GM21737 (cell line): Measurements from ENCODE around the gene MROH2B.

ENCODE experiments used
- ATAC-seq: cut with Tn5 transposase; IDR thresholded peaks from one replicate; pipeline ENCODE4 v1.9.1; 2021; ENCODE audit warnings: mild to moderate bottlenecking, moderate library complexity; ENCODE audit not compliant: unreplicated experiment

MROH2B gene

GRCh38 chr5:40973364-40974004 is 97.7 kb downstream of the MROH2B start:
- ATAC-seq, result no peak

GRCh38 chr5:40972434-40972833 is 98.7 kb downstream of the MROH2B start:
- no peak for ATAC-seq

- ATAC-seq, result no peak
Observed at GRCh38 chr5:40962207-40962955, 108.8 kb downstream of the MROH2B start.

- ATAC-seq, result no peak
Observed at GRCh38 chr5:40960037-40960436, 111.1 kb downstream of the MROH2B start.

- ATAC-seq, result no peak
Observed at GRCh38 chr5:40958811-40959210, 112.3 kb downstream of the MROH2B start.

GRCh38 chr5:40957048-40957447 is 114.1 kb downstream of the MROH2B start:
- ATAC-seq, result no peak

- ATAC-seq, result no peak
Observed at GRCh38 chr5:40955313-40955712, 115.8 kb downstream of the MROH2B start.
